T-helper 22 cell (primary cell): ENCODE data around the gene KCTD4.

ENCODE experiments used
- DNase-seq: peaks from one replicate; pipeline ENCODE4 v3.0.0-alpha.2; 2020; ENCODE audit warnings: low read depth

KCTD4 gene

GRCh38 chr13:45174478-45174877 is 26.4 kb downstream of the KCTD4 start:
- no peak for DNase-seq

DNA sequence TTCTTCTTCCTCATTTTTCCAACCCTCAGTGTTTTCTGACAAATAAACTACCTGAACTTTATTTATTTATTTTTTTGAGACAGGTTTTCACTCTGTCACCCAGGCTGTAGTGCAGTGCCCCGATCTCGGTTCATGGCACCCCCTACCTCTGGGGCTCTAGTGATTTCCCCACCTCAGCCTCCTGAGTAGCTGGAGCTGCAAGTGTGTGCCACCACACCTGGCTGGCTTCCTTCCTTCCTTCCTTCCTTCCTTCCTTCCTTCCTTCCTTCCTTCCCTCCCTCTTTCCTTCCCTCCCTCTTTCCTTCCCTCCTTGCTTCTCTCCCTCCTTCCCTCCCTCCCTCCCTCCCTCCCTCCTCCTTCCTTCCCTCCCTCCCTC is 32.3 kb downstream of the KCTD4 start:
- no peak for DNase-seq

- no peak for DNase-seq
Observed at GRCh38 chr13:45167611-45168554, 33.0 kb downstream of the KCTD4 start.

GRCh38 chr13:45166858-45167257 is 34.0 kb downstream of the KCTD4 start:
- DNase-seq, result no peak

DNA sequence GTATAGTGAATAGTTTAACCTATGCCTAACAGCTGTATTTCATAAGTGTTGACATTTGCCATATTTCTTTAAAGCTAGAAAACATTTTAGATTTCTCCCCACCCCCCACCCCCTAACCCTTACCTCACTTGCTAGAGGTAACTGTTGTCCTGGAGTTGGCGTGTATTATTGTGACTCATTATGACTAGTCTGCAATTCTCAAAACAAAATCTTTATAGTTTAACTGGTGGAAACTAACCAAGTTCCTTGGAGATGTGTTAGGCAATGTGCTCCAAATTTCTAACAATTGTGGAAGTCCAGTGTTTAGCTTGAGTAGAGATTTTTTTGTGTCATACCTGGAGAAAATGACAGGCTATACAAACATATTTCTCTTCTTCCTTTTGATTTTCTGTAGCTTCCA is 38.0 kb downstream of the KCTD4 start:
- no peak for DNase-seq

DNA sequence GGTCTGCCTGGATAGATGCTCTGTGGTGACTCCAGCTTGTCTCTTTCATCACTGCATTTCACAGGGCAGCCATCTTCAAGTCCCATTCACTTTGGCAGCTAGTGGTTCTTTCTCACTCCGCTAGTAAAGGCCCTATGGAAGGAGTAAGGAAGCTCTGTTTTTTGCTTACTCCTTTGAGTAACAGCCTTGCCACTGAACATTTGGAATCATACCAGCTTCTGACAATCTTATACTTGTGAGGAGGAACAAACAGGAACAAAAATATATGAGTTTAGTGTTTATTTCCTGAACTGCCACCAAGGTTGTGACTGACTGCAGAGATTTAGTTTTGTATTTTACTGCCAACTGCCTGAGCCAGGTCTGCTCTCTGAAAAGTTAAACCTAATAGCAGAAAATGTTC is 38.7 kb downstream of the KCTD4 start:
- DNase-seq, result no peak

DNA sequence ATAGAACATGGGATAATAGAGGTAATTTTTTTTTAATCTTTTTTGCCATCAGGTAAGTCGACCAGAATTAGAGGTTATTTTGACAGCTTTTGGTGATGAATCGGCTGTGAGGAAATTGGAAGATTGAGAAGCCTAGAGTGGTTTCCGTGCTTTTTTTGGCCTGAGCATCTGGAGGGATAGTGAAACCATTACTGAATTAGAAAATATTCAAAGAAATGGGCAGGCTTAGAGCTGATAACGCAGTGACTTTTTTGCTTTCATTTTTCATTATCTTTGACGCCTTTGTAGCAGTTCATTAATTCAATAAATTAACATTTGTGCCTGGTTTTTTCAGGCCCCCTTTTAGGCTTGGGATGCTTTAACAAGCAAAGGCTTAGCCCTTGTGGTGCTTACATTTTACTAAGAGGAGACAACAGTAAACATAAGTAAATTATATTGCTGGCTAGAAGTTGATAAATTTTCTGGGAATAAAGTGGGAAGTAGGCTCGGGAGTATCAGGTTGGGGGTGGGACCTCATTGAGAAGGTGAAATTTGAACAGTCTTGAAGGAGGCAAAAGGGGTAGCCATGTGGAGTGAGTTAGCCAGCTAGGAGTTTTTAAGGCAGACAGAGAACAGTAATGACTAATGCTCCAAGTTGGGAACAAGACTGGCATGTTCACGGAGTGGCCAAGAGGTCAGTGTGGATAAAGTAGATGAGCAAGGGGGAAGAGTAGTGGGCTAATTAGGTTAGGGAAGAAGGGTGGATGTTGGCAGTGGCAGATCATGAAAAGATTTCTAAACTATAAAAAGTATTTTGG is 44.1 kb downstream of the KCTD4 start:
- no peak for DNase-seq

- no peak for DNase-seq
Observed at GRCh38 chr13:45149964-45150363, 50.9 kb downstream of the KCTD4 start.

- no peak for DNase-seq
Observed at GRCh38 chr13:45143346-45143751, 57.5 kb downstream of the KCTD4 start.
